Measurements from ENCODE around the gene GLP1R. TPM values are rescaled to one million over a fixed set of nuclear protein-coding genes. Genes with fewer than 3 reads are reported as not detected.

Gene GLP1R
- total and polyA plus RNA-seq, 2 of the 13 experiments (the other 11 are each of a cell fraction or from before 2014, with no cell fraction given): not detected

GRCh38 chr6:39114704-39115599 is 66.4 kb downstream of the GLP1R start, which contains the start of gene SAYSD1 (continued):
- no peak for TF ChIP-seq ZBTB49 (CRISPR knock-in tag; IDR thresholded peaks at IDR 0.05; ENCODE audit: borderline replicate concordance)
- no peak for TF ChIP-seq STAT5B (CRISPR knock-in tag; IDR thresholded peaks at IDR 0.05)
- TF ChIP-seq ZBTB3 (CRISPR knock-in tag; IDR thresholded peaks at IDR 0.05; ENCODE audit: borderline replicate concordance, low read depth): peak; percentile 69; the same call in 1 of the 2 replicates
- TF ChIP-seq DNMT1 (CRISPR knock-in tag; IDR thresholded peaks at IDR 0.05): no peak
- peak; percentile 87; the same call in 1 of the 2 replicates for TF ChIP-seq ZSCAN5A (CRISPR knock-in tag; IDR thresholded peaks at IDR 0.05; ENCODE audit: borderline replicate concordance)
- peak; percentile 86 for TF ChIP-seq HNF1B (CRISPR knock-in tag; IDR thresholded peaks at IDR 0.05)
- peak; percentile 69; the same call in 1 of the 2 replicates for TF ChIP-seq ZNF788 (CRISPR knock-in tag; IDR thresholded peaks at IDR 0.05; ENCODE audit: borderline replicate concordance)
- peak; percentile 96 for TF ChIP-seq ZNF773 (CRISPR knock-in tag; IDR thresholded peaks at IDR 0.05; ENCODE audit: borderline replicate concordance)
- TF ChIP-seq ZNF670 (CRISPR knock-in tag; IDR thresholded peaks at IDR 0.05; ENCODE audit: borderline replicate concordance): peak; percentile 99
- no peak for TF ChIP-seq CHD2 (IDR thresholded peaks at IDR 0.05; ENCODE audit: low read depth, low read length)
- TF ChIP-seq WIZ (CRISPR knock-in tag; IDR thresholded peaks at IDR 0.05): peak; percentile 78
- no peak for TF ChIP-seq NFRKB (IDR thresholded peaks at IDR 0.05)
- TF ChIP-seq ZNF75D (CRISPR knock-in tag; IDR thresholded peaks at IDR 0.05; ENCODE audit: borderline replicate concordance): peak; percentile 74; the same call in 1 of the 2 replicates
- no peak for TF ChIP-seq ZFP62 (CRISPR knock-in tag; IDR thresholded peaks at IDR 0.05)
- peak; percentile 89; the same call in 1 of the 2 replicates for TF ChIP-seq NCOA1 (CRISPR knock-in tag; IDR thresholded peaks at IDR 0.05)
- TF ChIP-seq HOXD1 (CRISPR knock-in tag; IDR thresholded peaks at IDR 0.05): peak; percentile 59; the same call in 1 of the 2 replicates
- peak; percentile 90 for TF ChIP-seq SP4 (CRISPR knock-in tag; IDR thresholded peaks at IDR 0.05)
- TF ChIP-seq TAF1 (CRISPR knock-in tag; IDR thresholded peaks at IDR 0.05): peak; percentile 86
- TF ChIP-seq RBFOX2 (IDR thresholded peaks at IDR 0.05; ENCODE audit: low read depth, low read length): peak; percentile 97
- peak; percentile 67; the same call in 1 of the 2 replicates for TF ChIP-seq ZNF34 (CRISPR knock-in tag; IDR thresholded peaks at IDR 0.05; ENCODE audit: borderline replicate concordance)
- TF ChIP-seq SP140L (CRISPR knock-in tag; IDR thresholded peaks at IDR 0.05; ENCODE audit: borderline replicate concordance): peak; percentile 82; the same call in 1 of the 2 replicates
- TF ChIP-seq MYPOP (CRISPR knock-in tag; IDR thresholded peaks at IDR 0.05): peak; percentile 94
- peak; percentile 72; the same call in 1 of the 2 replicates for TF ChIP-seq RXRA (CRISPR knock-in tag; IDR thresholded peaks at IDR 0.05)
- TF ChIP-seq ZNF451 (CRISPR knock-in tag; IDR thresholded peaks at IDR 0.05): peak; percentile 97
